ENCODE data around the gene SERTM2. TPM values are rescaled to one million over a fixed set of nuclear protein-coding genes. Genes with fewer than 3 reads are reported as not detected.

The SERTM2 gene
- total and polyA plus RNA-seq, 8 donors: 0.02 to 0.06 (median 0.04) TPM; not detected in 5

- 37 to 52% methylated on average over 2 of the region's 2 CpGs for WGBS, 2 donors
- intact Hi-C loops (cut with DNase I): no loop called here
- no peak for ATAC-seq
Measured at GRCh38 chrX:111483135-111483534, 28.3 kb upstream of the SERTM2 start.

GRCh38 chrX:111483881-111484280 lies 27.6 kb upstream of the SERTM2 start:
- Histone ChIP-seq H3K4me3 (no peak overlapping the region), H3K36me3 (no peaks in the 10 kb centered on the region), H3K9me3 (peaks cover 0 to 4% (median 0%) of the 10 kb centered on the region in 4 donors), H3K4me1 (no peaks in the 10 kb centered on the region), H3K27ac (no peak overlapping the region), H3K27me3 (peaks cover 0 to 7% (median 3%) of the 10 kb centered on the region in 4 donors)
- intact Hi-C loops (cut with DNase I): no loop called here
- no peak for ATAC-seq
- TF ChIP-seq CTCF (IDR thresholded peaks at IDR 0.05): no peak
- DNase-seq: no peak
- no peak for FAIRE-seq

More at GRCh38 chrX:111483135-111483534, 28.3 kb upstream of the SERTM2 start:
- FAIRE-seq (no peak), DNase-seq (no peak)
- no peak overlapping the region for H3K4me3 ChIP-seq
- TF ChIP-seq CTCF (IDR thresholded peaks at IDR 0.05): no peak
- peaks cover 0 to 7% (median 3%) of the 10 kb centered on the region in 4 donors for H3K27me3 ChIP-seq
- no peaks in the 10 kb centered on the region for H3K4me1 ChIP-seq
- no peak overlapping the region for H3K27ac ChIP-seq
- H3K9me3 ChIP-seq: peaks cover 0 to 4% (median 0%) of the 10 kb centered on the region in 4 donors
- H3K36me3 ChIP-seq: no peaks in the 10 kb centered on the region

- Histone ChIP-seq H3K9me3 (no peaks in the 10 kb centered on the region), H3K36me3 (no peaks in the 10 kb centered on the region), H3K27ac (no peak overlapping the region), H3K4me1 (no peaks in the 10 kb centered on the region), H3K27me3 (peaks cover 0 to 3% (median 0%) of the 10 kb centered on the region in 4 donors), H3K4me3 (no peak overlapping the region)
- no peak for FAIRE-seq
- no peak for TF ChIP-seq CTCF (IDR thresholded peaks at IDR 0.05)
- no peak for DNase-seq
- intact Hi-C loops (cut with DNase I): no loop called here
- no peak for ATAC-seq
Measured at GRCh38 chrX:111490688-111491087, 20.8 kb upstream of the SERTM2 start.

- 59 to 70% methylated on average over 4 of the region's 4 CpGs for WGBS, 2 donors
- DNase-seq (no peak), FAIRE-seq (no peak), ATAC-seq (no peak)
- H3K9me3 ChIP-seq: no peaks in the 10 kb centered on the region
- peaks cover 0 to 3% (median 0%) of the 10 kb centered on the region in 4 donors for H3K27me3 ChIP-seq
- intact Hi-C loops (cut with DNase I): no loop called here
- TF ChIP-seq CTCF (IDR thresholded peaks at IDR 0.05): no peak
- H3K27ac ChIP-seq: no peak overlapping the region
- no peaks in the 10 kb centered on the region for H3K4me1 ChIP-seq
- H3K4me3 ChIP-seq: no peak overlapping the region
- no peaks in the 10 kb centered on the region for H3K36me3 ChIP-seq
Measured at GRCh38 chrX:111492085-111492484, 19.4 kb upstream of the SERTM2 start.

- intact Hi-C loops (cut with DNase I): no loop called here
- Histone ChIP-seq H3K27ac (no peak overlapping the region), H3K36me3 (no peaks in the 10 kb centered on the region), H3K4me1 (no peaks in the 10 kb centered on the region), H3K27me3 (peaks cover 0 to 9% (median 2%) of the 10 kb centered on the region in 4 donors), H3K4me3 (no peak overlapping the region), H3K9me3 (no peaks in the 10 kb centered on the region)
- no peak for TF ChIP-seq CTCF (IDR thresholded peaks at IDR 0.05)
- WGBS, 2 donors: 27 to 59% methylated on average over 3 of the region's 3 CpGs
- DNase-seq (no peak), FAIRE-seq (no peak), ATAC-seq (no peak)
Measured at GRCh38 chrX:111498538-111499103, 12.8 kb upstream of the SERTM2 start.

All from pancreas (tissue), 10 donors.